OCI-LY1 (cell line): ENCODE results near the gene GALNT16.

Experiments
- H2AFZ ChIP-seq: fragments of 200-600 bp; sonication (generic), shearing (Covaris generic); 2 replicates; pipeline ENCODE4 v1.6.0; 2014; ENCODE audit warnings: antibody characterized with exemption, mild to moderate bottlenecking, low read length
- H3F3A ChIP-seq: fragments of 200-600 bp; sonication (generic), shearing (Covaris generic); 2 replicates; pipeline ENCODE4 v1.6.0; 2014; ENCODE audit warnings: mild to moderate bottlenecking, antibody characterized with exemption, low read length, moderate library complexity; ENCODE audit not compliant: insufficient read depth
- H3K27ac ChIP-seq: fragments of 200-600 bp; sonication (generic); 2 replicates; pipeline ENCODE4 v1.5.1; 2014; ENCODE audit warnings: low read length, mixed run types, mild to moderate bottlenecking, low read depth; ENCODE audit not compliant: poor library complexity, severe bottlenecking
- H3K27me3 ChIP-seq: fragments of 200-600 bp; sonication (generic); 2 replicates; pipeline ENCODE4 v1.6.0; 2014; ENCODE audit warnings: antibody characterized with exemption, mild to moderate bottlenecking, low read length, moderate library complexity; ENCODE audit not compliant: insufficient read depth
- H3K36me3 ChIP-seq: fragments of 200-600 bp; sonication (generic); 2 replicates; pipeline ENCODE4 v1.6.1; 2014; ENCODE audit warnings: mild to moderate bottlenecking, antibody characterized with exemption, low read length, moderate library complexity, mixed read lengths; ENCODE audit not compliant: insufficient read depth
- H3K4me1 ChIP-seq: fragments of 200-600 bp; sonication (generic); 2 replicates; pipeline ENCODE4 v1.5.1; 2014; ENCODE audit warnings: mild to moderate bottlenecking, low read length, moderate library complexity; ENCODE audit not compliant: insufficient read depth, severe bottlenecking
- H3K4me2 ChIP-seq: fragments of 200-600 bp; sonication (generic), shearing (Covaris generic); 2 replicates; pipeline ENCODE4 v1.6.1; 2014; ENCODE audit warnings: low read length
- H3K4me3 ChIP-seq: fragments of 200-600 bp; sonication (generic); 2 replicates; pipeline ENCODE4 v1.5.1; 2014; ENCODE audit warnings: low read length, low read depth, mild to moderate bottlenecking, mixed read lengths; ENCODE audit not compliant: poor library complexity, severe bottlenecking
- H3K79me2 ChIP-seq: fragments of 200-600 bp; shearing (Covaris generic); 2 replicates; pipeline ENCODE4 v1.6.1; 2016; ENCODE audit warnings: mixed run types, low read length, mixed read lengths; ENCODE audit not compliant: insufficient read depth
- H3K9ac ChIP-seq: fragments of 200-600 bp; sonication (generic), shearing (Covaris generic); 2 replicates; pipeline ENCODE4 v1.6.1; 2014; ENCODE audit warnings: mild to moderate bottlenecking, low read length, mixed read lengths
- H3K9me2 ChIP-seq: fragments of 200-600 bp; sonication (generic), shearing (Covaris generic); 2 replicates; pipeline ENCODE4 v1.6.1; 2014; ENCODE audit warnings: low read depth, mild to moderate bottlenecking, low read length, mixed read lengths
- H3K9me3 ChIP-seq: fragments of 200-600 bp; shearing (Covaris generic); 2 replicates; pipeline ENCODE4 v1.6.1; 2014; ENCODE audit warnings: low read length, mixed read lengths
- H4K20me1 ChIP-seq: fragments of 200-600 bp; sonication (generic), shearing (Covaris generic); 2 replicates; pipeline ENCODE4 v1.6.0; 2016; ENCODE audit warnings: mild to moderate bottlenecking, low read length; ENCODE audit not compliant: insufficient read depth
- EZH2 ChIP-seq: fragments of 200-600 bp; sonication (generic), shearing (Covaris generic); IDR thresholded peaks from 2 replicates; pipeline ENCODE4 v1.8.0; 2017; ENCODE audit warnings: borderline replicate concordance, mixed run types, mild to moderate bottlenecking, antibody characterized with exemption, low read length, moderate library complexity, mixed read lengths
- TF ChIP-seq, protein P1 (sequence below): fragments of 200-600 bp; sonication (generic), shearing (Covaris generic); IDR thresholded peaks from 2 replicates; pipeline ENCODE4 v1.5.1; 2017; ENCODE audit warnings: mild to moderate bottlenecking, antibody characterized with exemption, low read length, moderate library complexity, mixed read lengths

Gene GALNT16

DNA sequence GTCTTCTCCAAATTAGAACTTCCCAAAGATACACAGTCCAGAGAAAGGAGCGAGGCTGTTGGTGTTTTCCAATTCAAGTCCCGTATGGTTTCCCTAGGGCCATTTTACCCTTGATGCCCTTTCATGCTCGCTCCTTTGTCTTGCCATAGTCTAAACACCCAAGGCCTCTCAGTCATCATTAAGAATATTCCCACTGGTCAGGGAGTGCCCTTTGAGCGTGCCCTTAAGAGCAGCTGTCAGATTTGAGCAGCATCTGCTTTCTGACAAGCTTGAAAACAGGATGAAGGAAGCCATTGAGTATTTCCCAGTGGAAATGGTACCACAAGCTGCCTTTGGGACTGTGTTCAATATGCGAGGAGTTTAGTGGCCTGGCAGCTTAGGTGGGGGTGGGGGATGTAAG lies 10.4 kb upstream of the GALNT16 start:
- H3F3A ChIP-seq = no peaks in the 10 kb centered on the region
- H3K4me3 ChIP-seq = no peak overlapping the region
- H3K4me2 ChIP-seq = no peak overlapping the region
- no peak overlapping the region for H2AFZ ChIP-seq
- H3K27ac ChIP-seq = no peak overlapping the region
- no peaks in the 10 kb centered on the region for H3K4me1 ChIP-seq
- H3K9ac ChIP-seq = no peak overlapping the region
- TF ChIP-seq, protein P1, sequence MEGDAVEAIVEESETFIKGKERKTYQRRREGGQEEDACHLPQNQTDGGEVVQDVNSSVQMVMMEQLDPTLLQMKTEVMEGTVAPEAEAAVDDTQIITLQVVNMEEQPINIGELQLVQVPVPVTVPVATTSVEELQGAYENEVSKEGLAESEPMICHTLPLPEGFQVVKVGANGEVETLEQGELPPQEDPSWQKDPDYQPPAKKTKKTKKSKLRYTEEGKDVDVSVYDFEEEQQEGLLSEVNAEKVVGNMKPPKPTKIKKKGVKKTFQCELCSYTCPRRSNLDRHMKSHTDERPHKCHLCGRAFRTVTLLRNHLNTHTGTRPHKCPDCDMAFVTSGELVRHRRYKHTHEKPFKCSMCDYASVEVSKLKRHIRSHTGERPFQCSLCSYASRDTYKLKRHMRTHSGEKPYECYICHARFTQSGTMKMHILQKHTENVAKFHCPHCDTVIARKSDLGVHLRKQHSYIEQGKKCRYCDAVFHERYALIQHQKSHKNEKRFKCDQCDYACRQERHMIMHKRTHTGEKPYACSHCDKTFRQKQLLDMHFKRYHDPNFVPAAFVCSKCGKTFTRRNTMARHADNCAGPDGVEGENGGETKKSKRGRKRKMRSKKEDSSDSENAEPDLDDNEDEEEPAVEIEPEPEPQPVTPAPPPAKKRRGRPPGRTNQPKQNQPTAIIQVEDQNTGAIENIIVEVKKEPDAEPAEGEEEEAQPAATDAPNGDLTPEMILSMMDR = no peak
- no peak for TF ChIP-seq EZH2
- no peaks in the 10 kb centered on the region for H3K79me2 ChIP-seq
- H4K20me1 ChIP-seq = no peaks in the 10 kb centered on the region
- no peaks in the 10 kb centered on the region for H3K9me2 ChIP-seq
- H3K9me3 ChIP-seq = no peaks in the 10 kb centered on the region
- no peaks in the 10 kb centered on the region for H3K36me3 ChIP-seq
- H3K27me3 ChIP-seq = no peaks in the 10 kb centered on the region

DNA sequence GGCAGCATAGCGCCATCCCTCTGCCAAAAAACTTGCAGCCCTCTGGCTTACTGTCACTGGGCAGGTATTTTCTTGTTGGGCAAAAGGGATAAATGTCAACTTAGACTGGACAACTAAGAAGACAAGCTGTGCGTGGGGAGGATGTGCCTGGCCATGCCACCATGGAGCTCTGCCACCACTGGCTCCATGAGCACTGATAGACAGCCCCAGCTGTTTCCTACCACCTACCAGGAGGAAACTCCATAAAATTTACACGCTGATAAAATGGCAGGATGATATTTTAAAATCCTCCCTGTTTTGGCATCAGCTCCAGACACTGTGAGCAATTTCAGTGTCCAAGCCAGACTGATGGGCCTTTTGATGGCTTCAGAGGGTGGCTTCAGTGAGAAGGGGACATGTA lies 7.1 kb upstream of the GALNT16 start:
- H3K27me3 ChIP-seq = no peaks in the 10 kb centered on the region
- no peak for TF ChIP-seq EZH2
- TF ChIP-seq, protein P1 = no peak

DNA sequence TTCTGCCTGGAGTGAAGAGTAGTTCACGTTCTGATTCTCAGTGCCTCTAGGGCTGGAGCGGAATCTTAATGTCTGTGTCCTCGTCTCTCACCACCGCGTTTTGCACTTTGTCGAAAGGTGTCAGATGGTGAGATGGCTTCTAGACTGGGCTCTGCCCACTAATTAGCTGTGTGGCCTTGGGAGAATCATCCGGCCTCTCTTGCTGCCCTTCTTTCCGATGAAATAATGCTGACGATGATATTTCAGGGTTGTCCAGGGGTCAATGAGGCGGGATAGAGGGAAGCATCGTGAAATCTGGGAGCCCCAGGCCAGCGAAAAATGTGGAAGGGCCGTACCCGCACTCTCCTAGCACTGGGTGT lies 811 bp upstream of the GALNT16 start:
- no peak overlapping the region for H3K9ac ChIP-seq
- no peak overlapping the region for H3K4me3 ChIP-seq
- H3K79me2 ChIP-seq = no peaks in the 10 kb centered on the region
- no peaks in the 10 kb centered on the region for H3K4me1 ChIP-seq
- H3K36me3 ChIP-seq = no peaks in the 10 kb centered on the region
- H3K4me2 ChIP-seq = no peak overlapping the region
- no peaks in the 10 kb centered on the region for H3K9me2 ChIP-seq
- TF ChIP-seq, protein P1 = no peak
- TF ChIP-seq EZH2 = no peak
- no peaks in the 10 kb centered on the region for H3K9me3 ChIP-seq
- H3F3A ChIP-seq = no peaks in the 10 kb centered on the region
- no peak overlapping the region for H3K27ac ChIP-seq
- no peaks in the 10 kb centered on the region for H3K27me3 ChIP-seq
- no peak overlapping the region for H2AFZ ChIP-seq
- no peaks in the 10 kb centered on the region for H4K20me1 ChIP-seq

More for the DNA sequence above, 7.1 kb upstream of the GALNT16 start:
- H3K9ac ChIP-seq = no peak overlapping the region
- H3K9me3 ChIP-seq = no peaks in the 10 kb centered on the region
- H3K4me1 ChIP-seq = no peaks in the 10 kb centered on the region
- no peak overlapping the region for H3K27ac ChIP-seq
- H3F3A ChIP-seq = no peaks in the 10 kb centered on the region
- no peak overlapping the region for H2AFZ ChIP-seq
- H3K79me2 ChIP-seq = no peaks in the 10 kb centered on the region
- H3K9me2 ChIP-seq = no peaks in the 10 kb centered on the region
- no peaks in the 10 kb centered on the region for H4K20me1 ChIP-seq
- H3K36me3 ChIP-seq = no peaks in the 10 kb centered on the region
- H3K4me2 ChIP-seq = no peak overlapping the region
- H3K4me3 ChIP-seq = no peak overlapping the region
